ENCODE data around the gene TTLL11.

DNA sequence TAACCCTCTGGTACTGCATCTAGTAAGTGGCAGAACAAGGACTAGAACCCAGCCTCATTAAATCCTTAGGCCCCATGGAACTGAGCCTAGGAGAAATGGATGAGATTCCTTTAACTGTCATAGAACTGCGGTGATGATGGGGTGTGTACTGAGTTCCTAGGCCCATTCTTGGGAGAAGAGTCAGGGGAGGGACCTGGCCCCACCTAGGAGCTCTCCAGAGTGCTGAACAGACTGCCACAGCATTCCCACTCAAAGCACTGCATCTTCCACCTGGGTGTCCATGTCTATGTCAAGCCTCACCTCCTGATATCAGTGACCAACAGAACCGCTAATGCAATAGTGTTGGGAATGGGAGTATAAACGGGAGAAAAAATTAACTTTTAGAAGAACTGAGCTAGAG lies 36.6 kb downstream of the TTLL11 start:
- TF ChIP-seq, protein P1, sequence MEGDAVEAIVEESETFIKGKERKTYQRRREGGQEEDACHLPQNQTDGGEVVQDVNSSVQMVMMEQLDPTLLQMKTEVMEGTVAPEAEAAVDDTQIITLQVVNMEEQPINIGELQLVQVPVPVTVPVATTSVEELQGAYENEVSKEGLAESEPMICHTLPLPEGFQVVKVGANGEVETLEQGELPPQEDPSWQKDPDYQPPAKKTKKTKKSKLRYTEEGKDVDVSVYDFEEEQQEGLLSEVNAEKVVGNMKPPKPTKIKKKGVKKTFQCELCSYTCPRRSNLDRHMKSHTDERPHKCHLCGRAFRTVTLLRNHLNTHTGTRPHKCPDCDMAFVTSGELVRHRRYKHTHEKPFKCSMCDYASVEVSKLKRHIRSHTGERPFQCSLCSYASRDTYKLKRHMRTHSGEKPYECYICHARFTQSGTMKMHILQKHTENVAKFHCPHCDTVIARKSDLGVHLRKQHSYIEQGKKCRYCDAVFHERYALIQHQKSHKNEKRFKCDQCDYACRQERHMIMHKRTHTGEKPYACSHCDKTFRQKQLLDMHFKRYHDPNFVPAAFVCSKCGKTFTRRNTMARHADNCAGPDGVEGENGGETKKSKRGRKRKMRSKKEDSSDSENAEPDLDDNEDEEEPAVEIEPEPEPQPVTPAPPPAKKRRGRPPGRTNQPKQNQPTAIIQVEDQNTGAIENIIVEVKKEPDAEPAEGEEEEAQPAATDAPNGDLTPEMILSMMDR (IDR thresholded peaks at IDR 0.05), result no peak
- no peak for TF ChIP-seq POLR2A (IDR thresholded peaks at IDR 0.05)

Measured in Peyer's patch (tissue), 4 donors.